ENCODE results near the gene RAB7A.
A peak's percentile ranks its signal among the peaks of the same experiment; 100 is the strongest.

The RAB7A gene

DNA sequence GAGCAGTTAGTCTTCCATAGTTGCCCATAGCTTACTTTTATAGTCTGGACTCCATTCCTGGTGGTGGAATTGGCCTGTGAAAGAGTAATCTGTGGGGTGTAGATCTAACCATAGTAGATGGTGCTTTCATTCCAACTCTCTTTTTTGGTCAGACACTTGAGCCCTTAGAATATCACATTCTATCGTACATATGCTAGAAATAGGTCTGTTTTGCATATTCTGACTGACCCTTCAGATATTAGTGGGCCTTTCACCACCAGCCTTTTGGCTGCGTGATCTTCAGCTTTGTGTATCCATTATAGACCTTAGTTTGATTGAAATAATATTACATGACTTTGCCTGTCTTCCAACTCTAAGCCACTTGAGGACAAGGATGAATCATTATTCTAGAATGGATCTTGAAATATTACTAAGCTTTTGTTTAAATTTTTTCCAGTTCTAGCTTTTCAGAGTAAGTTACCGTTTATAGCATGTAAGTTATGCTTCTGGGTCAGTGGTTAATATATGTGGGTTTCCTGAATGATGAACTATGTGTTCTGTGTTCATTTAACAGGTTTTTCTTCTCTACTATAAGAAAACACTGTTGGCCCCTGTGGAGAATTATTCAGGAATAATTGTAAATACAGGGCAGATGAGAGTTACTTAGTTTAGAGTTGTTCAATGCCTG is 8.7 kb downstream of the RAB7A start:
- peak; percentile 29 for DNase-seq (ENCODE audit: extremely low spot score)
- TF ChIP-seq, protein P1, sequence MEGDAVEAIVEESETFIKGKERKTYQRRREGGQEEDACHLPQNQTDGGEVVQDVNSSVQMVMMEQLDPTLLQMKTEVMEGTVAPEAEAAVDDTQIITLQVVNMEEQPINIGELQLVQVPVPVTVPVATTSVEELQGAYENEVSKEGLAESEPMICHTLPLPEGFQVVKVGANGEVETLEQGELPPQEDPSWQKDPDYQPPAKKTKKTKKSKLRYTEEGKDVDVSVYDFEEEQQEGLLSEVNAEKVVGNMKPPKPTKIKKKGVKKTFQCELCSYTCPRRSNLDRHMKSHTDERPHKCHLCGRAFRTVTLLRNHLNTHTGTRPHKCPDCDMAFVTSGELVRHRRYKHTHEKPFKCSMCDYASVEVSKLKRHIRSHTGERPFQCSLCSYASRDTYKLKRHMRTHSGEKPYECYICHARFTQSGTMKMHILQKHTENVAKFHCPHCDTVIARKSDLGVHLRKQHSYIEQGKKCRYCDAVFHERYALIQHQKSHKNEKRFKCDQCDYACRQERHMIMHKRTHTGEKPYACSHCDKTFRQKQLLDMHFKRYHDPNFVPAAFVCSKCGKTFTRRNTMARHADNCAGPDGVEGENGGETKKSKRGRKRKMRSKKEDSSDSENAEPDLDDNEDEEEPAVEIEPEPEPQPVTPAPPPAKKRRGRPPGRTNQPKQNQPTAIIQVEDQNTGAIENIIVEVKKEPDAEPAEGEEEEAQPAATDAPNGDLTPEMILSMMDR (IDR thresholded peaks at IDR 0.05; ENCODE audit: control extremely low read depth, extremely low read depth, low read depth, missing control alignments), result no peak
- POLR2A ChIA-PET, result interaction anchor here (3.8 kb wide), 1 partner anchor 8 kb away, joined by 15 read pairs; the partner anchor contains the start of gene RAB7A
- CTCF ChIA-PET, result interaction anchor here (1.0 to 3.9 kb wide), 7 partner anchors 11 to 141 kb away, joined by 3 to 22 read pairs (median 7); no protein-coding TSS in a partner anchor

DNA sequence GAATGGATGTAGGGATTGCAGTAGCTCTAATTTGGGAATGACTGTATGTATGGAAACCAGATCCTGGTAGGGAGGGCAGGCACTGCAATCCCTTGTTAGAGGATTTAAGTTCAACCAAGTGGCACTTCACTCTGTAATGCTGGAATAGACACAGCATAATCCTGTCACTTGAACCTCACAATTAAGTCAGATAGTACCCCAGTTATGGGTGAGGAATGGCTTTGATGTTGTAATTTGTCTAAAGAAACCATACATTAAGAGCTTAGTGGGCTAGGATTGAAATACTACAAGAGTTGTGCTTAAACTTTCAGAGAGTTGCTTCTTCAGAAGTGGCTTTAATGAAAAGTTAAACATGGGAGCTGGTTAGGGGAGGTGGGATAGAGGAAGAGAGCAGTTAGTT is 9.3 kb downstream of the RAB7A start:
- TF ChIP-seq, protein P1 (IDR thresholded peaks at IDR 0.05; ENCODE audit: control extremely low read depth, extremely low read depth, low read depth, missing control alignments), result no peak
- no peak for DNase-seq (ENCODE audit: extremely low spot score)
- CTCF ChIA-PET, result interaction anchor here (0.7 to 3.9 kb wide), 9 partner anchors 10 to 140 kb away, joined by 3 to 22 read pairs (median 4); no protein-coding TSS in a partner anchor
- POLR2A ChIA-PET, result interaction anchor here (3.8 kb wide), 1 partner anchor 9 kb away, joined by 15 read pairs; the partner anchor contains the start of gene RAB7A

DNA sequence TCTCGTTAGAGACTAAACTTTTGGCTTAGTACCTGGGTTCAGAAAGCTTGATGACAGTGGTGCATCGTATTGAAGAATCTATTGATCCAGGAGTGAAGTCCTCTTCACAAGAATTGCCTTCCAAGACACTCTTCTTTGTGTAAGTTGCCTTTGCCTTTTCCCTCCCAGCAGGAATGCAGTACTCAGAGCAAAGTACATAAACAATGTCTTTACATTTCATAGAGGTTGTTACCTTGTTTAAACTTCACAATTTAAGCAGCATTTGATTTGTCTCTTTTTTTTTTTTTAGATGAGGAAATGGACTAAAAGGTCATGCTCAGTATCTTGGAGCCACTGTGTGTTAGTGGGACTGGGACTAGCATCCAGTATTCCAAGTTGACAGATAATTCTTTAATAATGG is 9.9 kb downstream of the RAB7A start:
- POLR2A ChIA-PET, result interaction anchor here (3.8 kb wide), 1 partner anchor 9 kb away, joined by 15 read pairs; the partner anchor contains the start of gene RAB7A
- TF ChIP-seq, protein P1 (IDR thresholded peaks at IDR 0.05; ENCODE audit: control extremely low read depth, extremely low read depth, low read depth, missing control alignments), result no peak

DNA sequence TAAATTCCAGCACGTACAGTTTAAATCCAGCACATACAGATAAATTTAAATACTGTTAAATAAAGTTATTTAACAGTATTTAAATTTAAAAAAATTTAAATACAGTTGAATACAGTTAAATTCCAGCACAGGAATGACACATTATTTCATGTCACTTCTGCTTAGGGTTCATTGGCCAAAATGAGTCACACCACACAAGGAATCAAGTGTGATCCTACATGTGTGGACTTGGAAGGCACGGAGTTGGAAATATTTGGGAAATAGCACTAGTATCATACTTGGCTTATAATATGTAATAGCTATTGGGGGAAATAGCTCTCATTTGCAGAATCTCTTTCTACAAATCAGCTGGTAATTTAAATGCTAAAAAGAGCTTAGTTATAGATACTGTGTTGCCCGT is 10.6 kb downstream of the RAB7A start:
- ChIA-PET POLR2A (interaction anchor here (3.8 kb wide), 1 partner anchor 10 kb away, joined by 15 read pairs; the partner anchor contains the start of gene RAB7A), CTCF (interaction anchor here (1.0 to 3.9 kb wide), 6 partner anchors 10 to 119 kb away, joined by 3 to 22 read pairs (median 4); no protein-coding TSS in a partner anchor)
- no peak for DNase-seq (ENCODE audit: extremely low spot score)
- TF ChIP-seq, protein P1 (IDR thresholded peaks at IDR 0.05; ENCODE audit: control extremely low read depth, extremely low read depth, low read depth, missing control alignments), result no peak

More for the DNA sequence above, 9.9 kb downstream of the RAB7A start:
- DNase-seq (ENCODE audit: extremely low spot score), result no peak
- CTCF ChIA-PET, result interaction anchor here (0.7 to 3.9 kb wide), 8 partner anchors 10 to 60 kb away, joined by 3 to 22 read pairs (median 6); no protein-coding TSS in a partner anchor

DNA sequence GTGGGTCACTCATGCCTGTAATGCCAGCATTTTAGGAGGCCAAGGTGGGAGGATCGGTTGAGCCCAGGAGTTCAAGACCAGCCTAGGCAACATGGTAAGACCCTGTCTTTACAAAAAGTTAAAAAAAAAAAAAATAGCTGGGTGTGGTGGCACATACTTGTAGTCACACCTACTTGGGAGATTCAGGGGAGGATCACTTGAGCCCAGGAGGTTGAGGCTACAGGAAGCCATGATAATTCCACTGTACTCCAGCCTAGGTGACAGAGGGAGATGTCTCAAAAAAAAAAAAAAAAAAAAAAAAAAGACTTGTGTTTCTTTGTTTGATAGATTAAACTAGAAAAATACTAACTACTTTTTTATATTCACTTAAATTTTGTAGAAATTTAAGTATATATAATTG is 14.6 kb downstream of the RAB7A start:
- ChIA-PET POLR2A (no interaction called here), CTCF (interaction anchor here (1.5 to 2.8 kb wide), 4 partner anchors 11 to 60 kb away, joined by 3 to 15 read pairs (median 8); no protein-coding TSS in a partner anchor)
- TF ChIP-seq, protein P1 (IDR thresholded peaks at IDR 0.05; ENCODE audit: control extremely low read depth, extremely low read depth, low read depth, missing control alignments), result no peak
- no peak for DNase-seq (ENCODE audit: extremely low spot score)

DNA sequence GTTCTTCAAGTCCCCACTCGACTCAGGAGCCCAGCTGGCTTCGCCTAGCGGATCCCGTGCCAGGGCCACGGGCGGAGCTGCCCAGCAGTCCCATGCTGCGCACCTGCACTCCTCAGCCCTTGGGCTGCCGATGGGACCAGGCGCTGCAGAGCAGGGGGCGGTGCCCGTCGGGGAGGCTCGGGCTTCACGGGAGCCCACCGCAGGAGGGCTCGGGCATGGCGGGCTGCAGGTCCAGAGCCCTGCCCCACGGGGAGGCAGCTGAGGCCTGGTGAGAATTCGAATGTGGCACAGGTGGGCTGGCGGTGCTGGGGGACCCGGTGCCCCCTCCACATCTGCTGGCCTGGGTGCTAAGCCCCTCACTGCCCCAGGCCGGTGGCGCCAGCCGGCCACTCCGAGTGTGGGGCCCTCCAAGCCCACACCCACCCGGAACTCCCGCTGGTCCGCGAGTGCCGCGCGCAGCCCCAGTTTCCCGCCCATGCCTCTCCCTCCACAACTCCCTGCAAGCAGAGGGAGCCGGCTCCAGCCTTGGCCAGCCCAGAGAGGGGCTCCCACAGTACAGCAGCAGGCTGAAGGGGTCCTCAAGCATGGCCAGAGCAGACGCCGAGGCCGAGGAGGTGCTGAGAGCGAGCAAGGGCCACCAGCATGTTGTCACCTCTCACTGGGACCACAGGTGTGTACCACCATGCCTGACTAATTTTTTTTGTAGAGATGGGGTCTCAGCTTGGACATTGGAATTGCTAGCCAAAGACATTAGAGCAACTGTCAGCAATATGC is 17.0 kb downstream of the RAB7A start:
- TF ChIP-seq, protein P1 (IDR thresholded peaks at IDR 0.05; ENCODE audit: control extremely low read depth, extremely low read depth, low read depth, missing control alignments), result no peak
- CTCF ChIA-PET, result interaction anchor here (1.2 kb wide), 1 partner anchor 52 kb away, joined by 3 read pairs; no protein-coding TSS in a partner anchor

More for the DNA sequence above, 17.0 kb downstream of the RAB7A start:
- POLR2A ChIA-PET, result interaction anchor here (1.3 kb wide), 1 partner anchor 12 kb away, joined by 7 read pairs; no protein-coding TSS in a partner anchor
- DNase-seq (ENCODE audit: extremely low spot score), result no peak

All from GM10248 (cell line).